HEK293 (cell line): ENCODE measurements around the gene CNKSR3.

Experiments used
- CTCF ChIA-PET: fragments of 350-600 bp; formaldehyde crosslinking; extraction: SDS; loops from one replicate; lab custom pipeline; 2021; ENCODE audit warnings: antibody characterized with exemption; lab: Yijun Ruan, JAX
- POLR2A ChIA-PET: fragments of 300-600 bp; formaldehyde crosslinking; extraction: SDS; loops from one replicate; lab custom pipeline; 2020; ENCODE audit warnings: antibody characterized with exemption, inconsistent platforms; lab: Yijun Ruan, JAX
- H3K27ac ChIP-seq: fragments of 200-500 bp; sonication (Bioruptor generic); 2 replicates; pipeline ENCODE4 v1.5.1; 2014; ENCODE audit warnings: low read depth, low read length, control low read depth, inconsistent platforms; ENCODE audit errors: extremely low read depth
- H3K36me3 ChIP-seq, 2 experiments: fragments of 200-500 bp in 1 of 2; sonication (Bioruptor generic) in 1 of 2; 1 replicate in 1 of 2; 2 replicates in 1 of 2; pipeline ENCODE4 v1.5.1; 2014 to 2017; ENCODE audit warnings: inconsistent platforms in 2 of 2, low read length in 2 of 2; ENCODE audit not compliant: control insufficient read depth in 2 of 2, insufficient read depth in 1 of 2
- H3K4me1 ChIP-seq: fragments of 200-500 bp; sonication (Bioruptor generic); 2 replicates; pipeline ENCODE4 v1.5.1; 2014; ENCODE audit warnings: mild to moderate bottlenecking, low read length, inconsistent platforms; ENCODE audit not compliant: control insufficient read depth, insufficient read depth
- H3K4me3 ChIP-seq: 2 replicates; pipeline ENCODE4 v1.5.1; 2011; ENCODE audit warnings: low read depth, mild to moderate bottlenecking, control low read depth, low read length, moderate library complexity
- H3K9me3 ChIP-seq: fragments of 200-500 bp; sonication (Bioruptor generic); 2 replicates; pipeline ENCODE4 v1.5.1; 2014; ENCODE audit warnings: low read depth, low read length, inconsistent platforms; ENCODE audit not compliant: control insufficient read depth, insufficient read depth
- GFI1B ChIP-seq: fragments of 450-650 bp; formaldehyde crosslinking; IDR thresholded peaks from 2 replicates; pipeline ENCODE4 v1.5.1; 2016; ENCODE audit warnings: missing biosample characterization, missing genetic modification characterization
- IKZF3 ChIP-seq: fragments of 450-650 bp; IDR thresholded peaks from 2 replicates; pipeline ENCODE4 v1.5.0; 2018; ENCODE audit warnings: missing biosample characterization, mild to moderate bottlenecking, missing genetic modification characterization, moderate library complexity
- KLF1 ChIP-seq: fragments of 450-650 bp; formaldehyde crosslinking; IDR thresholded peaks from 2 replicates; pipeline ENCODE4 v1.5.1; 2016; ENCODE audit warnings: missing biosample characterization, missing genetic modification characterization
- KLF10 ChIP-seq: fragments of 450-650 bp; IDR thresholded peaks from 2 replicates; pipeline ENCODE4 v1.5.1; 2018; ENCODE audit warnings: missing biosample characterization, mild to moderate bottlenecking, missing genetic modification characterization
- KLF9 ChIP-seq: fragments of 450-650 bp; formaldehyde crosslinking; IDR thresholded peaks from 2 replicates; pipeline ENCODE4 v1.5.1; 2016; ENCODE audit warnings: missing biosample characterization, missing genetic modification characterization, low read depth
- PRDM6 ChIP-seq: fragments of 450-650 bp; formaldehyde crosslinking; IDR thresholded peaks from 2 replicates; pipeline ENCODE4 v1.5.1; 2017; ENCODE audit warnings: missing biosample characterization, missing genetic modification characterization
- SCRT2 ChIP-seq: fragments of 450-650 bp; formaldehyde crosslinking; IDR thresholded peaks from 2 replicates; pipeline ENCODE4 v1.5.1; 2016; ENCODE audit warnings: missing biosample characterization, missing genetic modification characterization
- SP2 ChIP-seq: fragments of 450-650 bp; formaldehyde crosslinking; IDR thresholded peaks from 2 replicates; pipeline ENCODE4 v1.5.1; 2016; ENCODE audit warnings: missing biosample characterization, missing genetic modification characterization
- WT1 ChIP-seq: fragments of 450-650 bp; formaldehyde crosslinking; IDR thresholded peaks from 2 replicates; pipeline ENCODE4 v1.5.1; 2016; ENCODE audit warnings: missing biosample characterization, missing genetic modification characterization
- ZBTB1 ChIP-seq: fragments of 450-650 bp; formaldehyde crosslinking; IDR thresholded peaks from 2 replicates; pipeline ENCODE4 v1.5.1; 2016; ENCODE audit warnings: missing biosample characterization, missing genetic modification characterization
- ZBTB10 ChIP-seq: fragments of 450-650 bp; formaldehyde crosslinking; IDR thresholded peaks from 2 replicates; pipeline ENCODE4 v1.5.1; 2016; ENCODE audit warnings: missing biosample characterization, missing genetic modification characterization
- ZBTB20 ChIP-seq: fragments of 450-650 bp; formaldehyde crosslinking; IDR thresholded peaks from 2 replicates; pipeline ENCODE4 v1.5.1; 2016; ENCODE audit warnings: missing biosample characterization, missing genetic modification characterization
- ZEB2 ChIP-seq: fragments of 450-650 bp; formaldehyde crosslinking; IDR thresholded peaks from 2 replicates; pipeline ENCODE4 v1.5.1; 2016; ENCODE audit warnings: missing biosample characterization, missing genetic modification characterization
- ZNF114 ChIP-seq: fragments of 450-650 bp; formaldehyde crosslinking; IDR thresholded peaks from 2 replicates; pipeline ENCODE4 v1.5.0; 2017; ENCODE audit warnings: missing biosample characterization, missing genetic modification characterization
- ZNF146 ChIP-seq: fragments of 450-650 bp; formaldehyde crosslinking; IDR thresholded peaks from 2 replicates; pipeline ENCODE4 v1.5.1; 2016; ENCODE audit warnings: missing biosample characterization, missing genetic modification characterization
- ZNF169 ChIP-seq: fragments of 450-650 bp; formaldehyde crosslinking; IDR thresholded peaks from 2 replicates; pipeline ENCODE4 v1.5.1; 2016; ENCODE audit warnings: missing biosample characterization, missing genetic modification characterization
- ZNF174 ChIP-seq: fragments of 450-650 bp; formaldehyde crosslinking; IDR thresholded peaks from 2 replicates; pipeline ENCODE4 v1.5.0; 2017; ENCODE audit warnings: missing biosample characterization, mild to moderate bottlenecking, missing genetic modification characterization
- ZNF18 ChIP-seq: fragments of 450-650 bp; formaldehyde crosslinking; IDR thresholded peaks from 2 replicates; pipeline ENCODE4 v1.5.1; 2016; ENCODE audit warnings: missing biosample characterization, missing genetic modification characterization
- ZNF341 ChIP-seq: fragments of 450-650 bp; formaldehyde crosslinking; IDR thresholded peaks from 2 replicates; pipeline ENCODE4; 2016; ENCODE audit warnings: low read depth, missing biosample characterization, missing genetic modification characterization
- ZNF394 ChIP-seq: fragments of 450-650 bp; formaldehyde crosslinking; IDR thresholded peaks from 2 replicates; pipeline ENCODE4 v1.5.1; 2016; ENCODE audit warnings: missing biosample characterization, missing genetic modification characterization, mild to moderate bottlenecking, moderate library complexity, borderline replicate concordance
- ZNF416 ChIP-seq: fragments of 450-650 bp; formaldehyde crosslinking; IDR thresholded peaks from 2 replicates; pipeline ENCODE4 v1.5.1; 2016; ENCODE audit warnings: missing biosample characterization, missing genetic modification characterization
- ZNF449 ChIP-seq: fragments of 450-650 bp; formaldehyde crosslinking; IDR thresholded peaks from 2 replicates; pipeline ENCODE4 v1.5.1; 2017; ENCODE audit warnings: missing biosample characterization, mild to moderate bottlenecking, missing genetic modification characterization, moderate library complexity
- ZNF473 ChIP-seq: fragments of 450-650 bp; formaldehyde crosslinking; IDR thresholded peaks from 2 replicates; pipeline ENCODE4 v1.5.1; 2017; ENCODE audit warnings: missing biosample characterization, missing genetic modification characterization
- ZNF48 ChIP-seq: fragments of 450-650 bp; formaldehyde crosslinking; IDR thresholded peaks from 2 replicates; pipeline ENCODE4 v1.5.1; 2016; ENCODE audit warnings: missing biosample characterization, missing genetic modification characterization
- ZNF561 ChIP-seq: fragments of 450-650 bp; IDR thresholded peaks from 2 replicates; pipeline ENCODE4 v1.5.1; 2018; ENCODE audit warnings: missing biosample characterization, missing genetic modification characterization, borderline replicate concordance
- ZNF664 ChIP-seq: fragments of 450-650 bp; formaldehyde crosslinking; IDR thresholded peaks from 2 replicates; pipeline ENCODE4 v1.5.1; 2016; ENCODE audit warnings: missing biosample characterization, missing genetic modification characterization
- ZNF670 ChIP-seq: fragments of 450-650 bp; formaldehyde crosslinking; IDR thresholded peaks from 2 replicates; pipeline ENCODE4 v1.5.1; 2016; ENCODE audit warnings: missing biosample characterization, missing genetic modification characterization, low read depth
- ZNF701 ChIP-seq: fragments of 450-650 bp; formaldehyde crosslinking; IDR thresholded peaks from 2 replicates; pipeline ENCODE4 v1.5.1; 2016; ENCODE audit warnings: missing biosample characterization, missing genetic modification characterization
- ZNF704 ChIP-seq: fragments of 450-650 bp; formaldehyde crosslinking; IDR thresholded peaks from 2 replicates; pipeline ENCODE4 v1.5.1; 2016; ENCODE audit warnings: missing biosample characterization, missing genetic modification characterization
- ZNF776 ChIP-seq: fragments of 450-650 bp; formaldehyde crosslinking; IDR thresholded peaks from 2 replicates; pipeline ENCODE4 v1.5.0; 2017; ENCODE audit warnings: missing biosample characterization, missing genetic modification characterization, borderline replicate concordance
- ZNF843 ChIP-seq: fragments of 450-650 bp; formaldehyde crosslinking; IDR thresholded peaks from 2 replicates; pipeline ENCODE4 v1.5.1; 2016; ENCODE audit warnings: missing biosample characterization, missing genetic modification characterization

The CNKSR3 gene

GRCh38 chr6:154488802-154489437, 21.6 kb downstream of the CNKSR3 start:
- POLR2A ChIA-PET = no interaction called here
- CTCF ChIA-PET = interaction anchor here (0.6 to 3.3 kb wide), 2 partner anchors 11 to 189 kb away, joined by 3 to 46 read pairs; no protein-coding TSS in a partner anchor
- H3K27ac ChIP-seq = no peak overlapping the region

GRCh38 chr6:154488248-154488593, 22.3 kb downstream of the CNKSR3 start:
- POLR2A ChIA-PET = no interaction called here
- H3K36me3 ChIP-seq = no peaks in the 10 kb centered on the region
- H3K9me3 ChIP-seq = no peaks in the 10 kb centered on the region
- CTCF ChIA-PET = no interaction called here
- H3K4me3 ChIP-seq = no peak overlapping the region
- peaks cover 14% of the 10 kb centered on the region for H3K4me1 ChIP-seq
- H3K27ac ChIP-seq = no peak overlapping the region
- no peak for TF ChIP-seq ZNF704
- TF ChIP-seq ZNF843 (tag by site-specific recombination) = 0 out of 2 replicates have a peak, but pooled peaks have one; percentile 8
- TF ChIP-seq ZNF416 (tag by site-specific recombination) = no peak
- TF ChIP-seq SP2 = no peak
- no peak for TF ChIP-seq KLF9
- 0 out of 2 replicates have a peak, but pooled peaks have one; percentile 1 for TF ChIP-seq PRDM6 (tag by site-specific recombination)
- TF ChIP-seq SCRT2 (tag by site-specific recombination) = no peak
- 0 out of 2 replicates have a peak, but pooled peaks have one; percentile 3 for TF ChIP-seq WT1
- no peak for TF ChIP-seq ZBTB1 (tag by site-specific recombination)
- peak; percentile 40; the same call in 1 of the 2 replicates for TF ChIP-seq IKZF3 (tag by site-specific recombination)
- TF ChIP-seq ZBTB20 = no peak
- no peak for TF ChIP-seq ZNF561 (tag by site-specific recombination)
- TF ChIP-seq ZNF174 (tag by site-specific recombination) = no peak
- TF ChIP-seq ZBTB10 = no peak
- TF ChIP-seq ZNF449 (tag by site-specific recombination) = no peak
- TF ChIP-seq ZNF146 (tag by site-specific recombination) = no peak
- no peak for TF ChIP-seq GFI1B (tag by site-specific recombination)
- 0 out of 2 replicates have a peak, but pooled peaks have one; percentile 4 for TF ChIP-seq ZEB2
- TF ChIP-seq ZNF701 = no peak
- TF ChIP-seq ZNF18 (tag by site-specific recombination) = no peak
- no peak for TF ChIP-seq ZNF169
- TF ChIP-seq ZNF670 = no peak
- TF ChIP-seq ZNF664 (tag by site-specific recombination) = no peak
- TF ChIP-seq ZNF341 (tag by site-specific recombination) = no peak
- no peak for TF ChIP-seq ZNF114 (tag by site-specific recombination)
- TF ChIP-seq ZNF776 (tag by site-specific recombination) = no peak

More at GRCh38 chr6:154488802-154489437, 21.6 kb downstream of the CNKSR3 start:
- Histone ChIP-seq H3K9me3 (no peaks in the 10 kb centered on the region), H3K36me3 (no peaks in the 10 kb centered on the region), H3K4me1 (peaks cover 14% of the 10 kb centered on the region), H3K4me3 (no peak overlapping the region)
- peak; percentile 56; the same call in 1 of the 2 replicates for TF ChIP-seq KLF1 (tag by site-specific recombination)
- no peak for TF ChIP-seq ZNF48 (tag by site-specific recombination)
- TF ChIP-seq KLF10 (tag by site-specific recombination) = peak; percentile 32; the same call in 1 of the 2 replicates
- no peak for TF ChIP-seq ZNF394
- no peak for TF ChIP-seq ZNF473 (tag by site-specific recombination)
